Mononuclear cell (primary cell): ENCODE data around the gene ABI1. TPM values are rescaled to one million over a fixed set of nuclear protein-coding genes. Genes with fewer than 3 reads are reported as not detected.

Source experiments
- H3K27me3 ChIP-seq: 2 replicates; pipeline ENCODE4 v1.6.0; 2011; ENCODE audit warnings: low read length, control low read depth; ENCODE audit not compliant: insufficient read depth
- H3K4me1 ChIP-seq: 2 replicates; pipeline ENCODE4 v1.5.1; 2011; ENCODE audit warnings: mild to moderate bottlenecking, low read length, control low read depth; ENCODE audit not compliant: insufficient read depth
- H3K4me3 ChIP-seq: 2 replicates; pipeline ENCODE4 v1.5.1; 2011; ENCODE audit warnings: mild to moderate bottlenecking, low read length, moderate library complexity
- H3K9me3 ChIP-seq: 2 replicates; pipeline ENCODE4 v1.5.1; 2011; ENCODE audit warnings: low read depth, mild to moderate bottlenecking, control low read depth, low read length
- total RNA-seq: library from RNA; depleted of rRNA; stranded (reverse); fragments of >200 nt; gene quantifications from one replicate; pipeline ENCODE4 v1.2.3, GENCODE V29; 2012

The ABI1 gene
- total RNA-seq, 1 donor = 100 TPM

DNA sequence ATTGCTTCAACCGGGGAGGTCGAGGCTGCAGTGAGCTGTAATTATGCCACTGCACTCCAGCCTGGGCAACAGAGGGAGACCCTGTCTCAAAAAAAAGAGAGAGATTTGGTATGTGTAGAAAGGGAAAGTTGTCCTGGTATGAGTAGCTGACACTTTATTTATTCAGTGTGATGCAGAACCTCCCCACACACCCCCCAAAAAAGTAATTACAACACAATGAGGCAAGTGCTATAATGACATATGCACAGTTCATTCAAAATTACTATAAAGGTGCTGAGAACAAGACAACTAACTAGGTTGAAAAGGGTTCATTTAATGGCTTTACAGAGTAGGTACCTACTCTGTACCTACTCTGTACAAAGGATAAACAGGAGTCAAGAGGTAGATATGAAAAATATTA is 83.1 kb downstream of the ABI1 start:
- Histone ChIP-seq H3K4me1 (peaks cover 43% of the 10 kb centered on the region), H3K27me3 (no peaks in the 10 kb centered on the region), H3K4me3 (no peak overlapping the region), H3K9me3 (no peaks in the 10 kb centered on the region)

GRCh38 chr10:26776258-26776657 is 84.5 kb downstream of the ABI1 start:
- Histone ChIP-seq H3K27me3 (no peaks in the 10 kb centered on the region), H3K4me3 (no peak overlapping the region), H3K4me1 (peaks cover 29% of the 10 kb centered on the region), H3K9me3 (no peaks in the 10 kb centered on the region)

GRCh38 chr10:26773633-26774032 is 87.1 kb downstream of the ABI1 start:
- H3K9me3 ChIP-seq = no peaks in the 10 kb centered on the region
- no peaks in the 10 kb centered on the region for H3K27me3 ChIP-seq
- H3K4me3 ChIP-seq = no peak overlapping the region
- H3K4me1 ChIP-seq = peaks cover 4% of the 10 kb centered on the region

GRCh38 chr10:26770069-26770468 is 90.7 kb downstream of the ABI1 start:
- Histone ChIP-seq H3K4me1 (no peaks in the 10 kb centered on the region), H3K27me3 (no peaks in the 10 kb centered on the region), H3K9me3 (no peaks in the 10 kb centered on the region), H3K4me3 (no peak overlapping the region)

DNA sequence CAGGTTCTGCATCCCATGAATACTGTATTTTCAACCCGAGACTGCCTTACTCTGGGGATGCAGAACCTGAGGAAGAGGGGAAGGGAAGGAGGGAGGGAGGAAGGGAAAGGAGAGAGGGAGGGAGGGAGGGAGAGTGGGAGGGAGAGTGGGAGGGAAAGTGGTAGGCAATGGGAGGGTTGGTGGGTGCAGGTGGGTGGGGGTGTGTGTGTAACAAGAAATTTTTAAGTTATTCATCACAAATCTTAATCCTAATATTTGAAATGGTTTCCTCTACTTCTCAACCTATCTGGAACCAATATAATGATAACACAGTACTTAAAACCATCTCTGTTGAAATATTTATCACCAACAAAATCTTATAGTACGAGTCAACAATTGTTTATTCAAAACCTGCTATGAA is 95.2 kb downstream of the ABI1 start:
- H3K27me3 ChIP-seq = no peaks in the 10 kb centered on the region
- no peaks in the 10 kb centered on the region for H3K9me3 ChIP-seq
- H3K4me3 ChIP-seq = no peak overlapping the region
- H3K4me1 ChIP-seq = no peaks in the 10 kb centered on the region

- Histone ChIP-seq H3K4me1 (peaks cover 6% of the 10 kb centered on the region), H3K27me3 (no peaks in the 10 kb centered on the region), H3K4me3 (no peak overlapping the region), H3K9me3 (no peaks in the 10 kb centered on the region)
Measured at GRCh38 chr10:26759008-26759407, 101.8 kb downstream of the ABI1 start.

GRCh38 chr10:26755443-26755903 is 105.3 kb downstream of the ABI1 start:
- Histone ChIP-seq H3K4me3 (no peak overlapping the region), H3K9me3 (no peaks in the 10 kb centered on the region), H3K4me1 (peaks cover 6% of the 10 kb centered on the region), H3K27me3 (no peaks in the 10 kb centered on the region)

DNA sequence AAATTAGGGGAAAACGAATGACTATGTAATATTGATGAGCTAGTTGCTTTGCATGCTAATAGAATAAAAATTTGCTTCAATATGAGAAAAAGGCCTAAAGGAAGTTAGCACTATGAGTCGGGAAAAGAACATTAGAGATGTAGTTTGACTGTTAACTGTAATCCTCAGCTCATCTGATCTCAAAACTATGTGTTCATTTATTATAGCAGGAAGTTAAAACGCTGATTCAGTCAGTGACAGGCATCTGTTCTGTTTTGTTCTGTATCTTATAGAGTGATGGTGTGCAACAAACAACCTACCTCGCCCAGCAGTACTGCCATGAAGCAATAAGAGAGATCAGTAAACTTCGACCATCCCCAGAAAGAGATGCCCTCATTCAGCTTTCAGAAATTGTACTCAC is 114.7 kb downstream of the ABI1 start:
- Histone ChIP-seq H3K9me3 (no peaks in the 10 kb centered on the region), H3K4me3 (no peak overlapping the region), H3K27me3 (no peaks in the 10 kb centered on the region), H3K4me1 (no peaks in the 10 kb centered on the region)

- Histone ChIP-seq H3K27me3 (no peaks in the 10 kb centered on the region), H3K9me3 (no peaks in the 10 kb centered on the region), H3K4me3 (no peak overlapping the region), H3K4me1 (no peaks in the 10 kb centered on the region)
Measured at GRCh38 chr10:26743841-26744240, 116.9 kb downstream of the ABI1 start.

DNA sequence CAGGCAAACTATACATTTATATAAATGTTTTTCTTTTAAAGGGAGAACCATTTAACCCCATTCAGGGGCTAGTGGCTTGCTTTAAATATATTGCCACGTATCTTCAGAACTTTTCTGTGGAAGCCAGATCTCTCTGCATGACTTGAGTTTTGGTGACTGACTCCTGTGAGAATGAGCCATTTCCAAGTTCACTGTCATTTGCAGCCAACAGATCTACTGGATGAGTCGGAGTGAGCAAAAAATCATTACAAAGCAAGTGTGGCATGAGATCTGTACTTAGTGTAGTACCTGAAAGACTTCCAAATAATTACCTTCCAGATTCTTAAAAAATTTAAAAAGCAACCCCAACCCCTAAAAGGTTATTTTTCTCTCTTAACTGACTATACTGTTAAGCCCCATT is 117.7 kb downstream of the ABI1 start:
- no peaks in the 10 kb centered on the region for H3K4me1 ChIP-seq
- no peaks in the 10 kb centered on the region for H3K9me3 ChIP-seq
- H3K27me3 ChIP-seq = no peaks in the 10 kb centered on the region

GRCh38 chr10:26741368-26741767 is 119.4 kb downstream of the ABI1 start:
- no peaks in the 10 kb centered on the region for H3K27me3 ChIP-seq
- no peak overlapping the region for H3K4me3 ChIP-seq
- H3K9me3 ChIP-seq = no peaks in the 10 kb centered on the region
- peaks cover 8% of the 10 kb centered on the region for H3K4me1 ChIP-seq

More for the DNA sequence above, 117.7 kb downstream of the ABI1 start:
- H3K4me3 ChIP-seq = no peak overlapping the region

DNA sequence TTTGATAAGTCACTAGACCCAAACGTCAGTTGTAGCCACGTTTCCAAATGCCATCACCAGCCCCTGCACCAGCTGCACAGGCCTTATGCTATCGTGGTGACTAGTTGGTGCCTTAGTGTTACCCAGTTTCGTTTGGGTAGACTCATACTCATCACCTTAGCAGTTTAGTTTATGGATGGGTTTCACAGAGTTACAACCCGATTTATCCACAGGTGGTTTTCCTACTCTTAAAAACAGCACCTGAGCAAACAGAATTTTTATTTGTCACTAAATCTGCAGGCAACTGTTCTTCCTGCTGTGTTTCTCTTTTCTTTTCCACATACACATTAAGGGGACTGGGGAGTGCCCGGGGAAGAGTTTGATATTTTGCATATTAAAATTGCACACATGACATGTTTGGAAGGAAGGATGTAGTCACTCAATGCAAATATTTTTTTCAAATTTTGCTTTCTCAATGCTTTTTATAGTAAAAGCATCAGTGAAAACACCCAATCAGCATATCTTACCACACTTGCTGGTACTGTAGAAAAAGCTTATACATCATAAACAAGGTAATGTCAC is 121.6 kb downstream of the ABI1 start:
- Histone ChIP-seq H3K4me1 (peaks cover 8% of the 10 kb centered on the region), H3K9me3 (no peaks in the 10 kb centered on the region), H3K27me3 (no peaks in the 10 kb centered on the region), H3K4me3 (no peak overlapping the region)

DNA sequence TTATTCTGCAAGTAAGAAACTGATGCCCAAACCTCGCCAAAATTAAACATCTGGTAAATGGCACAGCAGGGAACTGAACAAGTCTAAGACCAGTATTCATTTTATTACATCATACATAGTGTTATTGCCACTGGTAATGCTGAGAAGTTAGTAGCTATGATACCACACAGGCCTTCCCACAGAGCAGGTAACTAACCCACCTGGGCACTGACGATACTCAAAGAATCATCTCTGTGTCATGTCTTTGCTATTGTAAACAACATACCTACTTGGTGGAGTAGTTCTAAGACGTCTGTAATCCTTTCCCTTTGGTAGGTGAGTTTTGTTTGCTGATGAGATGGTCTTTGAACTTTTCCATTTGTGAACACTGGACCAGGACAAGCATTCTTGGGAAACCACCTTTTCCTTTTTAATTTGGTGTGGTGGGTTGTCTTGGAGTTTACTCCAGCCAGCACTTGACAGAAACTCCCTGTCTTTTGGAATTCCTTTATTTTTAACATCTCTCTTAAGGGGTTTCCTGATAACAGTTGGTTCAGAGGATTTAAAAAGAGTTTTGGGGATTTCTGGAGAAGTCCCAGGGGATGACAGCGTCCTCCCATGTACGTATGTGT is 122.4 kb downstream of the ABI1 start:
- Histone ChIP-seq H3K27me3 (no peaks in the 10 kb centered on the region), H3K4me3 (no peak overlapping the region), H3K9me3 (no peaks in the 10 kb centered on the region), H3K4me1 (peaks cover 8% of the 10 kb centered on the region)

DNA sequence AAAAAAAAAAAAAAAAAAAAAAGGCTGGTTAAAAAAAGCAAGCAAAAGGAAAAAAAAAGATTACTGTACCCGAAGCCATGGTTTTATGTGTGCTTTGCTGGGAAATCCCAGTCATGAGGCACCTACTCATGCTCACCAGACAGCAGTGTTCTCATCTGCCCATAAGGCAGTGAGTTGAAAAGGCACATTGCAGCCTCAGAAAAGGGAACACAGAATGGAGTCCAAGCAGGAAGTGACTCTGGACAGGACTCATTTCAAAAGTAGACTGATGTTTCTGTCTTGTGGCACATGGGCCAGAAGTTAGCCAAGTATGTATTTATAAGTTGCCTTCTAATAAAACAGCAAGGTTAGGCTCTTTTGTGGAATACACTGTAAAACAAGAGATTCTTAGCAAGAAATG is 123.0 kb downstream of the ABI1 start:
- no peak overlapping the region for H3K4me3 ChIP-seq

GRCh38 chr10:26735435-26735834 is 125.3 kb downstream of the ABI1 start:
- Histone ChIP-seq H3K4me1 (peaks cover 8% of the 10 kb centered on the region), H3K4me3 (no peak overlapping the region), H3K27me3 (no peaks in the 10 kb centered on the region), H3K9me3 (no peaks in the 10 kb centered on the region)

More for the DNA sequence above, 123.0 kb downstream of the ABI1 start:
- Histone ChIP-seq H3K4me1 (peaks cover 8% of the 10 kb centered on the region), H3K9me3 (no peaks in the 10 kb centered on the region), H3K27me3 (no peaks in the 10 kb centered on the region)
